ENCODE data around the gene OVOL3.
"Not testable (repeated sequence)": the region's sequence is repeated elsewhere in the genome, so short reads cannot be mapped to it uniquely, and the experiment has no call there.

OVOL3 gene

DNA sequence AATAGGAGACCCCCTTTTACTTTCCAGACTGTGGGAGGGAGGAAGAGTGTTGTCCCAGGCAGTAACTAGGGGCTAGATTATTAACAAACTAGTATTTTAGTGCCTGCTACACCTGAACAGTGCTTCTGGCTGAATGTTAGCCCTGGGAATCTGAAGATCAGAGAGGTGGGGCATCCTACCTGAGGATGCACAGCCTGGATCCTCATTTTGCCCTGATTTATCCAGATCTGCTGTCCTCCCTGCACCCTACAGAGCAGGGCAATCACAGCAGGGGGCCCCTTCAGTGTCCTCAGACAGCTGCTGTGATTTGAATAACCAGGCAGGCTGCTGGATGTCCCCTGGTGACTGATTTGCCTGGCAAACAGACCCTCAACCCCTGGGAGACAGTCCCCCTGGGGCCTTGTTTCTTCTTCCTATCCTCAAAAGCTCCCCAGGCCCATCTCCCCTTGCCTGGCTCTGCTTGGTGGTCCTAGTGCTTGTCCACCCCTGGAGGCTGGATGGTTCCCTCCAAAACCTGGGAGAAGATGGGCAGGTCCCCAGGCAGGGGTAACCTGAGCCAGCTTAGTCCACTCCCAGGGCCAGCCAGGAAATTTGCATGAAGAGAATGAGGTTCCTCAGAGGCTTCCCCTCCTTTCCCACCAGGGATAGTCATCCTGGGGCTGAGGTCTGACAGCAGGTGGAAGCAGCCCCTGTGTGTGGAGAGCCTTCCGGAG is at the start of gene OVOL3:
Gene OVOL3 (plus strand): TSS at position 657 of the 713 bp plus-strand sequence. CDS start 60 bp downstream, outside the sequence.
- no peak for TF ChIP-seq CTCF (IDR thresholded peaks at IDR 0.05)
- Histone ChIP-seq H3K27me3 (no peaks in the 10 kb centered on the region), H3K4me1 (ENCODE audit: control insufficient read depth in 1 of 2, insufficient read depth in 1 of 2, low read depth in 1 of 2, low read length in 1 of 2) (peaks cover 19 to 22% of the 10 kb centered on the region in 2 experiments), H3K27ac (no peak within 1 kb of the TSS), H3K36me3 (peaks cover 16% of the 10 kb centered on the region), H3K9me3 (no peaks in the 10 kb centered on the region), H3K4me3 (ENCODE audit: low read depth in 1 of 2, low read length in 1 of 2) (no peak within 1 kb of the TSS)

- H3K9me3 ChIP-seq, result no peaks in the 10 kb centered on the region
- H3K4me3 ChIP-seq (ENCODE audit: low read depth in 1 of 2, low read length in 1 of 2), result no peak overlapping the region
- no peak for TF ChIP-seq CTCF (IDR thresholded peaks at IDR 0.05)
- H3K4me1 ChIP-seq (ENCODE audit: control insufficient read depth in 1 of 2, insufficient read depth in 1 of 2, low read depth in 1 of 2, low read length in 1 of 2), result no peaks in the 10 kb centered on the region
- H3K27me3 ChIP-seq, result no peaks in the 10 kb centered on the region
- no peak overlapping the region for H3K27ac ChIP-seq
- H3K36me3 ChIP-seq, result peaks cover 30% of the 10 kb centered on the region
Observed at GRCh38 chr19:36061367-36061766, 49.6 kb upstream of the OVOL3 start.

- no peak overlapping the region for H3K27ac ChIP-seq
- TF ChIP-seq CTCF (IDR thresholded peaks at IDR 0.05), result no peak
Observed at GRCh38 chr19:36064826-36065225, 46.1 kb upstream of the OVOL3 start.

GRCh38 chr19:36067681-36068080 is 43.3 kb upstream of the OVOL3 start:
- H3K27ac ChIP-seq, result no peak overlapping the region
- TF ChIP-seq CTCF (IDR thresholded peaks at IDR 0.05), result no peak

More at GRCh38 chr19:36064826-36065225, 46.1 kb upstream of the OVOL3 start:
- no peak overlapping the region for H3K4me3 ChIP-seq (ENCODE audit: low read depth in 1 of 2, low read length in 1 of 2)
- H3K9me3 ChIP-seq, result no peaks in the 10 kb centered on the region
- H3K27me3 ChIP-seq, result no peaks in the 10 kb centered on the region
- H3K36me3 ChIP-seq, result peaks cover 45% of the 10 kb centered on the region
- H3K4me1 ChIP-seq (ENCODE audit: control insufficient read depth in 1 of 2, insufficient read depth in 1 of 2, low read depth in 1 of 2, low read length in 1 of 2), result no peaks in the 10 kb centered on the region

GRCh38 chr19:36068810-36069499 is 42.0 kb upstream of the OVOL3 start:
- H3K27me3 ChIP-seq; H3K27ac ChIP-seq; H3K9me3 ChIP-seq; H3K4me1 ChIP-seq (ENCODE audit: control insufficient read depth in 1 of 2, insufficient read depth in 1 of 2, low read depth in 1 of 2, low read length in 1 of 2); H3K4me3 ChIP-seq (ENCODE audit: low read depth in 1 of 2, low read length in 1 of 2): not testable (repeated sequence)
- H3K36me3 ChIP-seq, result peaks cover 78% of the 10 kb centered on the region

More at GRCh38 chr19:36067681-36068080, 43.3 kb upstream of the OVOL3 start:
- H3K36me3 ChIP-seq, result peaks cover 65% of the 10 kb centered on the region
- H3K27me3 ChIP-seq, result no peaks in the 10 kb centered on the region
- H3K9me3 ChIP-seq, result no peaks in the 10 kb centered on the region
- no peak overlapping the region for H3K4me3 ChIP-seq (ENCODE audit: low read depth in 1 of 2, low read length in 1 of 2)
- no peaks in the 10 kb centered on the region for H3K4me1 ChIP-seq (ENCODE audit: control insufficient read depth in 1 of 2, insufficient read depth in 1 of 2, low read depth in 1 of 2, low read length in 1 of 2)

GRCh38 chr19:36072081-36072480 is 38.9 kb upstream of the OVOL3 start:
- no peaks in the 10 kb centered on the region for H3K9me3 ChIP-seq
- no peak for TF ChIP-seq CTCF (IDR thresholded peaks at IDR 0.05)
- H3K27me3 ChIP-seq, result no peaks in the 10 kb centered on the region

More at GRCh38 chr19:36072081-36072480, 38.9 kb upstream of the OVOL3 start:
- no peak overlapping the region for H3K4me3 ChIP-seq (ENCODE audit: low read depth in 1 of 2, low read length in 1 of 2)
- no peaks in the 10 kb centered on the region for H3K4me1 ChIP-seq (ENCODE audit: control insufficient read depth in 1 of 2, insufficient read depth in 1 of 2, low read depth in 1 of 2, low read length in 1 of 2)
- no peak overlapping the region for H3K27ac ChIP-seq
- peaks cover 72% of the 10 kb centered on the region for H3K36me3 ChIP-seq
